Measurements from ENCODE around the gene RAB7A.

- TF ChIP-seq ARNT (IDR thresholded peaks at IDR 0.05) (no peak), NFRKB (IDR thresholded peaks at IDR 0.05) (no peak), LEF1 (IDR thresholded peaks at IDR 0.05; ENCODE audit: borderline replicate concordance) (no peak), FOXA1 (IDR thresholded peaks at IDR 0.05) (no peak)
Observed at GRCh38 chr3:128761392-128761791, 35.4 kb downstream of the RAB7A start.

Data from HEK293T (cell line).